ENCODE results near the gene TSHZ3. TPM values are rescaled to one million over a fixed set of nuclear protein-coding genes. Genes with fewer than 3 reads are reported as not detected.

The TSHZ3 gene
- total RNA-seq, 1 experiment from 2014 or later, result 0.05 TPM

DNA sequence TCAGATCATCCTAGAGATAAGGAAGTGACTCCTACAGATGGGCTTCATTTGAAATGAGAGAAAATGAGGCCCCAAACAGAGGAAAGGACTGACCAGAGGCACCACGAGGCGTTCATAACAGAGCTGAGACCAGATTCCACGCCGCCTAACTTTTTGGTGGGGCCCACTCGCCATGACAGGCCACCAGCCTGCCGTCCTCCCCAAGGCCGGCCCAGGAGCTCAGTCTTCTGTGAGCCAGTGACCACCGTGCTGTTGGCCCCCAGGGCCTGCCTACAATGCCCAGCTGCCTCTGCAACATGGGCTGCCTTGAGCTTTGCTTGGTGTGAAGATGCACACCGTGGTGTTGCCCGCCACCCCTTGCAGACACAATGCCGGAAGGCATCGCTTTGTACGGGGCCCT, 40.5 kb downstream of the TSHZ3 start:
- POLR2A ChIA-PET, result no interaction called here
- BruUV-seq (replicated peaks), result no TSS peak
- H3K36me3 ChIP-seq (ENCODE audit: control insufficient read depth in 1 of 2, insufficient read depth in 2 of 2, low read length in 2 of 2), result no peaks in the 10 kb centered on the region
- H3K9me3 ChIP-seq (ENCODE audit: control insufficient read depth in 1 of 2, insufficient read depth in 1 of 2, low read depth in 1 of 2, low read length in 2 of 2), result peaks cover 10 to 50% of the 10 kb centered on the region in 2 experiments; a peak in 3 of 4 replicates
- no peaks in the 10 kb centered on the region for H3K9me2 ChIP-seq (ENCODE audit: insufficient read depth)
- no peaks in the 10 kb centered on the region for H3K4me1 ChIP-seq (ENCODE audit: control insufficient read depth in 1 of 2, insufficient read depth in 2 of 2, low read length in 2 of 2)
- H3K9ac ChIP-seq (ENCODE audit: low read length), result no peak overlapping the region
- H3K79me2 ChIP-seq (ENCODE audit: insufficient read depth, low read length), result no peaks in the 10 kb centered on the region
- CTCF ChIA-PET, result no interaction called here
- H3K27ac ChIP-seq (ENCODE audit: low read depth, low read length), result no peak overlapping the region
- H2AFZ ChIP-seq (ENCODE audit: low read depth, low read length, poor library complexity, severe bottlenecking), result no peak overlapping the region
- ATAC-seq (no peak), DNase-seq (ENCODE audit: low read depth, low spot score) (no peak)
- intact Hi-C loops (cut with micrococcal nuclease), result no loop called here
- no peak overlapping the region for H3K4me3 ChIP-seq (replicated peaks in 1 of 2; ENCODE audit: low read depth in 1 of 2, low read length in 2 of 2)
- no peaks in the 10 kb centered on the region for H3K27me3 ChIP-seq (ENCODE audit: insufficient read depth, low read length)
- TF ChIP-seq ELF1 (IDR thresholded peaks at IDR 0.05; ENCODE audit: borderline replicate concordance, low read depth) (no peak), RAD21 (IDR thresholded peaks at IDR 0.05; ENCODE audit: low read depth) (no peak), JUND (IDR thresholded peaks at IDR 0.05) (no peak)
- TF ChIP-seq, protein P1, sequence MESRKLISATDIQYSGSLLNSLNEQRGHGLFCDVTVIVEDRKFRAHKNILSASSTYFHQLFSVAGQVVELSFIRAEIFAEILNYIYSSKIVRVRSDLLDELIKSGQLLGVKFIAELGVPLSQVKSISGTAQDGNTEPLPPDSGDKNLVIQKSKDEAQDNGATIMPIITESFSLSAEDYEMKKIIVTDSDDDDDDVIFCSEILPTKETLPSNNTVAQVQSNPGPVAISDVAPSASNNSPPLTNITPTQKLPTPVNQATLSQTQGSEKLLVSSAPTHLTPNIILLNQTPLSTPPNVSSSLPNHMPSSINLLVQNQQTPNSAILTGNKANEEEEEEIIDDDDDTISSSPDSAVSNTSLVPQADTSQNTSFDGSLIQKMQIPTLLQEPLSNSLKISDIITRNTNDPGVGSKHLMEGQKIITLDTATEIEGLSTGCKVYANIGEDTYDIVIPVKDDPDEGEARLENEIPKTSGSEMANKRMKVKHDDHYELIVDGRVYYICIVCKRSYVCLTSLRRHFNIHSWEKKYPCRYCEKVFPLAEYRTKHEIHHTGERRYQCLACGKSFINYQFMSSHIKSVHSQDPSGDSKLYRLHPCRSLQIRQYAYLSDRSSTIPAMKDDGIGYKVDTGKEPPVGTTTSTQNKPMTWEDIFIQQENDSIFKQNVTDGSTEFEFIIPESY (IDR thresholded peaks at IDR 0.05; ENCODE audit: extremely low read depth, insufficient replicate concordance, low read length), result no peak
- no peak overlapping the region for H3K4me2 ChIP-seq (ENCODE audit: low read length)
- no peaks in the 10 kb centered on the region for H4K20me1 ChIP-seq (ENCODE audit: insufficient read depth)
- RAD21 ChIA-PET (ENCODE audit: low non-redundant PET in 1 of 2, low total read pairs in 2 of 2, uncharacterized antibody in 2 of 2, unreplicated experiment in 2 of 2), result no interaction called here

DNA sequence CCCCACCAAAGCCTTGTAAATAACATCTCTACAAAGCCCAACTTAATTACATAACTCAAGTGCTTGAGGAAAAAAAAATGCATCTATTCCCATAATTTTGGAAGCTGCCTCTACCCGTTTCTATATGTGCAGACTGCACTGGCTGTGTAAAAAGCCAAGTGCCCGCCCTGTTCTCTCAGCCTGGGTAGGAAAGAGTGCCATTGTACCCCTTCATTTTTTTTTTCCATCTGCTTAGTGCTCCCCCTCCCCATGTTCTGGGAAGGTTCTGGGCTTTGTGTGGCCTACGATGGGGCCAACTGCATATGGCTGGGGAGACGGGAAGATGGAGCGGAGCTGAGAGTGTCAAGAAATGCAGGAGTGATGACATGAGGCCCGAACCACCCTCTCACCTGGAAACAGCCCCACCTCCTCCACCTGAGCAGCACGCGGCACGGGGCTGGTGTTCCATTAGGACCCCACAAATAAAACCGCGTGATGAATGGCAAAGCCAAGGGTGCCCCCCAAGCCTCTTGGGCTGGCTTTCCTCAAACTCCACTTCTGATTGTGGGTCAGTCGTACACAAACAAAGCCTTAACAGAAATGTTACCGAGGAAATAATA, 42.1 kb downstream of the TSHZ3 start:
- Histone ChIP-seq H3K9ac (ENCODE audit: low read length) (no peak overlapping the region), H3K36me3 (ENCODE audit: control insufficient read depth in 1 of 2, insufficient read depth in 2 of 2, low read length in 2 of 2) (no peaks in the 10 kb centered on the region), H3K27me3 (ENCODE audit: insufficient read depth, low read length) (no peaks in the 10 kb centered on the region), H2AFZ (ENCODE audit: low read depth, low read length, poor library complexity, severe bottlenecking) (no peak overlapping the region), H3K9me2 (ENCODE audit: insufficient read depth) (no peaks in the 10 kb centered on the region), H4K20me1 (ENCODE audit: insufficient read depth) (no peaks in the 10 kb centered on the region), H3K4me3 (replicated peaks in 1 of 2; ENCODE audit: low read depth in 1 of 2, low read length in 2 of 2) (no peak overlapping the region), H3K4me1 (ENCODE audit: control insufficient read depth in 1 of 2, insufficient read depth in 2 of 2, low read length in 2 of 2) (no peaks in the 10 kb centered on the region), H3K27ac (ENCODE audit: low read depth, low read length) (no peak overlapping the region), H3K79me2 (ENCODE audit: insufficient read depth, low read length) (no peaks in the 10 kb centered on the region), H3K4me2 (ENCODE audit: low read length) (no peak overlapping the region), H3K9me3 (ENCODE audit: control insufficient read depth in 1 of 2, insufficient read depth in 1 of 2, low read depth in 1 of 2, low read length in 2 of 2) (peaks cover 10 to 52% of the 10 kb centered on the region in 2 experiments; a peak in 3 of 4 replicates)
- ATAC-seq (no peak), DNase-seq (ENCODE audit: low read depth, low spot score) (no peak)
- BruUV-seq (replicated peaks), result no TSS peak
- ChIA-PET POLR2A (no interaction called here), RAD21 (ENCODE audit: low non-redundant PET in 1 of 2, low total read pairs in 2 of 2, uncharacterized antibody in 2 of 2, unreplicated experiment in 2 of 2) (no interaction called here), CTCF (no interaction called here)
- intact Hi-C loops (cut with micrococcal nuclease), result no loop called here
- no peak for TF ChIP-seq CEBPB (IDR thresholded peaks at IDR 0.05; ENCODE audit: low read depth)
- TF ChIP-seq EZH2phosphoT487 (IDR thresholded peaks at IDR 0.05; ENCODE audit: borderline replicate concordance), result no peak
- TF ChIP-seq, protein P1 (IDR thresholded peaks at IDR 0.05; ENCODE audit: extremely low read depth, insufficient replicate concordance, low read length), result no peak
- no peak for TF ChIP-seq ELF1 (IDR thresholded peaks at IDR 0.05; ENCODE audit: borderline replicate concordance, low read depth)
- no peak for TF ChIP-seq FOSL1 (IDR thresholded peaks at IDR 0.05; ENCODE audit: low read depth)
- TF ChIP-seq SIN3A (IDR thresholded peaks at IDR 0.05; ENCODE audit: low read depth), result no peak
- TF ChIP-seq POLR2A (IDR thresholded peaks at IDR 0.05; ENCODE audit: borderline replicate concordance, extremely low read depth, insufficient read depth, insufficient read length), result no peak
- TF ChIP-seq MAX (IDR thresholded peaks at IDR 0.05), result no peak
- TF ChIP-seq ZFX (IDR thresholded peaks at IDR 0.05), result no peak
- TF ChIP-seq SRF (IDR thresholded peaks at IDR 0.05; ENCODE audit: low read depth), result no peak
- no peak for TF ChIP-seq ZNF274 (IDR thresholded peaks at IDR 0.05; ENCODE audit: low read depth, low read length)
- no peak for TF ChIP-seq CTCF (IDR thresholded peaks at IDR 0.05 in 2 of 3, conservative IDR thresholded peaks at IDR 0.05 in 1 of 3; ENCODE audit: borderline replicate concordance in 1 of 3, insufficient read depth in 1 of 3, low read depth in 2 of 3, low read length in 2 of 3)
- TF ChIP-seq SP1 (IDR thresholded peaks at IDR 0.05; ENCODE audit: low read depth), result no peak

Measured in HCT116 (cell line).